Activated T-cell treated with anti-CD3 and anti-CD28 coated beads for 1 hour (primary cell): ENCODE data around the gene CENPH.
A peak's percentile ranks its signal among the peaks of the same experiment; 100 is the strongest.
"Not testable (repeated sequence)": the region's sequence is repeated elsewhere in the genome, so short reads cannot be mapped to it uniquely, and the experiment has no call there.

ENCODE experiments used
- DNase-seq: peaks from one replicate; pipeline ENCODE4 v3.0.0-alpha.2; 2020; ENCODE audit warnings: low read depth

Gene CENPH

GRCh38 chr5:69189162-69190086 lies at the start of gene CENPH:
TSS of gene CENPH (plus strand) at chr5:69189583. CDS start at chr5:69189635, 52 bp downstream.
- DNase-seq = peak; percentile 83

GRCh38 chr5:69140239-69140638 lies 49.1 kb upstream of the CENPH start:
- DNase-seq = not testable (repeated sequence)

DNA sequence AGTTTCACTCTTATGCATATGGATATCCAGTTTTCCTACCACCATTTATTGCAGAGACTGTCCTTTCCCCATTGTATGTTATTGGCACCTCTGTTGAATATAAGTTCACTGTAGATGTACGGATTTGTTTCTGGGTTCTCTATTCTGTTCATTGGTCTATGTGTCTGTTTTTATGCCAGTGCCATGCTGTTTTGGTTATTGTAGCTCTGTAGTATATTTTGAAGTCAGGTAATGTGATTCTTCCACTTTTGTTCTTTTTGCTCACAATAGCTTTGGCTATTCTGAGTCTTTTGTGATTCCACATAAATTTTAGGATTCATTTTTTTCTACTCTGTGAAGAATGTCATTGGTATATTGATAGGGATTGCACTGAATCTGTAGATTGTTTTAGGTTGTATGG lies 48.6 kb upstream of the CENPH start:
- DNase-seq = no peak

DNA sequence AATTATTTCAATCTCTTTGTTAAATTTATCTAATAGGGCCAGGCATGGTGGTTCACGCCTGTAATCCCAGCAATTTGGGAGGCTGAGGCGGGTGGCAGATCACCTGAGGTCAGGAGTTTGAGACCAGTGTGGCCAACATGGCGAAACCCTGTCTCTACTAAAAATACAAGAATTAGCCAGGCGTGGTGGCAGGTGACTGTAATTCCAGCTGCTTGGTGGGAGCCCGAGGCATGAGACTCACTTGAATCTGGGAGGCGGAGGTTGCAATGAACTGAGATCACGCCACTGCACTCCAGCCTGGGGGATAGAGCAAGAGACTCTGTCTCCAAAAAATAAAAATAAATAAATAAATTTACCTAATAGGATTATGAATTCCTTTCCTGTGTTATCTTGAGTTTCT lies 40.8 kb upstream of the CENPH start:
- DNase-seq = not testable (repeated sequence)

- DNase-seq = no peak
Observed at GRCh38 chr5:69148981-69149675, 40.3 kb upstream of the CENPH start.

- no peak for DNase-seq
Observed at GRCh38 chr5:69149676-69150010, 39.7 kb upstream of the CENPH start.

DNA sequence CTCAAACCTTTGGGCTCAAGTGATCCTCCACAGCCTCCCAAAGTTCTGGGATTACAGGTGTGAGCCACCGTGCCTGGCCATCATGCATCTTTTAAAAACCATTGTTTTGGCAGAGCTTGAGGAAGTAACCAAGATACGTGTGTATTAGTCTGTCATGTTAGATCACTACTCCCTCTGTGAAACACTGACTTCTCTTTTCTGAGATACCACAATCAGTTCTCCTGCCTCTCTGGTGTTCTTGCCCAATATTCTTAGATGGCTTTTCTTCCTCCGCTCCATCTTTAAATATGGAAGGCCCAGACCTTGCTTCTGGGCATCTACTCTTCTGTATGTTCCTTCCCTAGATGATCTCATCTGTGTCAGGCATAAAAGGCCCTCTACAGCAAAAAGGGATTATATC lies 36.7 kb upstream of the CENPH start:
- DNase-seq = no peak

- no peak for DNase-seq
Observed at GRCh38 chr5:69156456-69156855, 32.9 kb upstream of the CENPH start.

DNA sequence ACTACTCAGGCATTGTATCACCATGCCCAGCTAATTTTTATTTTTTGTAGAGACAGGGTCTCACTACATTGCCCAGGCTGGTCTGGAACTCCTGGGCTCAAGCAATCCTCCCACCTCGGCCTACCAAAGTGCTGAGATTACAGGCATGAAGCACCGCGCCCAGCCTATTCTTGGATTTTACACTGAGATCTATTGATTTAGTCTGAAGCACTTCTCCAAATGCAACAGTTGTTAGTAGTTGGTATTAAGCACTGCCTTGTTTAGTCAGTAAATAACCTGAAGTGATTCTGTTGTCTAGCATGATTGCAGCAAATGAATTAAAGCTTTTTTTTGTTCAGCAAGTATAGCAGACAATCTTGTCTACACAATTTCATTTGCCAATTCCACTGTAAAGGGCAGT lies 31.3 kb upstream of the CENPH start:
- DNase-seq = no peak

GRCh38 chr5:69160651-69161050 lies 28.7 kb upstream of the CENPH start:
- DNase-seq = no peak

- DNase-seq = peak; percentile 96
Observed at GRCh38 chr5:69166686-69167492, 22.5 kb upstream of the CENPH start, which contains the start of gene CCNB1. TSS of gene CCNB1 (plus strand) at chr5:69167150. CDS start at chr5:69167263, 113 bp downstream.

DNA sequence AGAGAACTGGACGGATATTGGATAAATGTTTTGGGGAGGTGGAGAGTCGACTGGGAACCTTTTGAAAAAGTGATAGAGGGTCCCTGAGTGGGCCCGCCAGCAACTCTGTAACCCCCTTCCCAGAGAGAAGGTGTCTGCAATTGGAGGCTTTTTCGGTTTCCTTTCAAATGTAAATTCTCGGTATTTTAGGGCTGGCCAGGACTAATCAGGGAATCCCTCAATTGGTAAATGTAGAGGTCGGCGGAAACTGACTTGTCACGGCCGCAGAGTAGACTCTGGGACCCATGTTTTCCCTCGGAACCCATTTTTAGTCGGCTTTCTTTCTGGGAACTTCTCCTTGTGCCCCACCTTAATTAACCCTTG lies 21.9 kb upstream of the CENPH start:
- DNase-seq = no peak

DNA sequence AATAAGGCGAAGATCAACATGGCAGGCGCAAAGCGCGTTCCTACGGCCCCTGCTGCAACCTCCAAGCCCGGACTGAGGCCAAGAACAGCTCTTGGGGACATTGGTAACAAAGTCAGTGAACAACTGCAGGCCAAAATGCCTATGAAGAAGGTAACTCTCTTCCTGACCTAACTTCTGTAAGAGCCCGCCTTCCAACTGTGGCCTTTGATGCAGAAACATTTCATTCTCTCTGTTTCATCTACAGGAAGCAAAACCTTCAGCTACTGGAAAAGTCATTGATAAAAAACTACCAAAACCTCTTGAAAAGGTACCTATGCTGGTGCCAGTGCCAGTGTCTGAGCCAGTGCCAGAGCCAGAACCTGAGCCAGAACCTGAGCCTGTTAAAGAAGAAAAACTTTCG lies 21.5 kb upstream of the CENPH start:
- no peak for DNase-seq

GRCh38 chr5:69170495-69170894 lies 18.9 kb upstream of the CENPH start:
- no peak for DNase-seq

DNA sequence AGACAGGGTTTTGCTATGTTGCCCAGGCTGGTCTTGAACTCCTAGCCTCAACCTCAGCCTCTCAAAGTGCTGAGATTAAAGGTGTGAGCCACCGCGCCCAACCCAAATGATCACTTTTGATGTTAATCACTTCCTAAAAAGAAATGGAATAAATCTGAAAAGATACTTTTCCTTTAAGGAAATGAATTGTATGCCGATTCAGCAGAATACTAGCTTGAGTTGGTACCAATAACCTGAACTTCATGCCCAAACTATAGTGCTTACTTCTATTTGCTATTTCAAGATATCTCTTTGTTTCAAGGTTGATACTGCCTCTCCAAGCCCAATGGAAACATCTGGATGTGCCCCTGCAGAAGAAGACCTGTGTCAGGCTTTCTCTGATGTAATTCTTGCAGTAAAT lies 18.4 kb upstream of the CENPH start:
- no peak for DNase-seq

DNA sequence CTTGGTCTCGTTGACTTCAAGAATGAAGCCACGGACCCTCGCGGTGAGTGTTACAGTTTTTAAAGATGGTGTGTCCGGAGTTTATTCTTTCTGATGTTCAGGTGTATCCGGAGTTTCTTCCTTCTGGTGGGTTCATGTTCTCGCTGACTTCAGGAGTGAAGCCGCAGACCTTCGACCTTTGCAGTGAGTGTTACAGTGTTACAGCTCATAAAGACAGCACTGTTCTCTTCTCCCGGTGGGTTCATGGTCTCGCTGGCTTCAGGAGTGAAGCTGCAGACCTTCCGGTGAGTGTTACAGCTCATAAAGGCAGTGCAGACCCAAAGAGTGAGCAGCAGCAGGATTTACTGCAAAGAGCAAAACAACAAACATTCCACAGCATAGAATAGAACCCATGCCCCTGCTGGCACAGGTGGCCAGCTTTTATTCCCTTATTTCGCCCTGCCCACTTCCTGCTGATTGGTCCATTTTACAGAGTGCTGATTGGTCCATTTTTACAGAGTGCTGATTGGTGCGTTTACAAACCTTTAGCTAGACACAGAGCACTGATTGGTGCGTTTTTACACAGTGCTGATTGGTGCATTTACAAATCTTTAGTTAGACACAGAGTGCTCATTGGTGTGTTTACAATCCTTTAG lies 7.6 kb upstream of the CENPH start:
- DNase-seq = not testable (repeated sequence)

- DNase-seq = no peak
Observed at GRCh38 chr5:69184621-69185020, 4.8 kb upstream of the CENPH start.

DNA sequence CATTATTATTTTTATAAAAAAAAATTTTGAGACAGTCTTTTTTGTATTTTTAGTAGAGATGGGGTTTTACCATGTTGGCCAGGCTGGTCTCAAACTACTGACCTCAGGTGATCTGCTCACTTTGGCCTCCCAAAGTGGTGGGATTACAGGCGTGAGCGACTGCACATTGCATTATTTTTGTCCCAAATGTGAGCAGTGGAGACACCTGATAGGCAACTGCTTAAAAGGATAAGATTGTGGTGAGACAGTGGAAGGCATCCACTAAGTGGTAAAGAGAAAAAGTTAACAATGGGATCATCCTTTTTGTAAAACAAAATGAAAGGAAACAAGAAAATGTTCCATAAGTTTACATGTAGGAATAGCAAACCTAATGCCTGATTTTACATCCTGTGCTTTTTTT lies 2.0 kb upstream of the CENPH start:
- DNase-seq = no peak

DNA sequence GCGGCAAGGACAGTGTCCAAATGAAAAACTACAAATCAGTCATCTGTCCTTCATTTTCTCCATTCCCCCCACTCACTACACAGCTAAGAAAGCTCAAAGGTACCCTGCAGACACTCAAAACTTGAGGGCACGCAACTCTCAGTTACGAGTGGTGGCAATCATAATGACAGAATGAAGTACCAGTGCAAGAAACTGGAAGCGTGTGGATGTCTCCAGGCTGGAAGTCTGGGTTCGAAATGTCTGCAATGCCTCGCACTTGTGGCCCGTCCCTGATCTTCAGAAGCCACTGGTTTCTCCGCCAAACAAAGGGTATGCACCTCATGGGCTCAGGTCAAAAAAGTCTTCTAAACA lies 597 bp upstream of the CENPH start:
- DNase-seq = no peak

- no peak for DNase-seq
Observed at GRCh38 chr5:69202497-69202896, 13.1 kb downstream of the CENPH start.

GRCh38 chr5:69206528-69207190 lies 17.3 kb downstream of the CENPH start:
- DNase-seq = no peak

GRCh38 chr5:69209602-69210001 lies 20.2 kb downstream of the CENPH start:
- no peak for DNase-seq
